Memory B cell (primary cell): ENCODE measurements around the gene JAM3.

Experiments used
- ATAC-seq: fragments of 150-1000 bp; cut with Tn5 transposase; 2 replicates; pipeline ENCODE4 v1.10.0; 2021; ENCODE audit warnings: low read depth, mild to moderate bottlenecking, moderate library complexity
- DNase-seq, 2 donors: peaks; one replicate each; pipeline ENCODE4 v3.0.0; 2022; ENCODE audit warnings: low spot score in 2 of 2
- H3K27ac Mint-ChIP-seq: one replicate; pipeline ENCODE4 v1.8.0; 2022; ENCODE audit warnings: mild to moderate bottlenecking, moderate library complexity, mixed read lengths
- H3K27me3 Mint-ChIP-seq: one replicate; pipeline ENCODE4 v1.8.0; 2022; ENCODE audit warnings: mixed read lengths
- H3K36me3 Mint-ChIP-seq: one replicate; pipeline ENCODE4 v1.8.0; 2022; ENCODE audit warnings: mild to moderate bottlenecking, mixed read lengths
- H3K4me1 Mint-ChIP-seq: one replicate; pipeline ENCODE4 v1.8.0; 2022; ENCODE audit warnings: mixed read lengths
- H3K4me3 Mint-ChIP-seq: one replicate; pipeline ENCODE4 v1.8.0; 2022; ENCODE audit warnings: mild to moderate bottlenecking, moderate library complexity, mixed read lengths
- H3K9me3 Mint-ChIP-seq: one replicate; pipeline ENCODE4 v1.8.0; 2022; ENCODE audit warnings: mixed read lengths

JAM3 gene

DNA sequence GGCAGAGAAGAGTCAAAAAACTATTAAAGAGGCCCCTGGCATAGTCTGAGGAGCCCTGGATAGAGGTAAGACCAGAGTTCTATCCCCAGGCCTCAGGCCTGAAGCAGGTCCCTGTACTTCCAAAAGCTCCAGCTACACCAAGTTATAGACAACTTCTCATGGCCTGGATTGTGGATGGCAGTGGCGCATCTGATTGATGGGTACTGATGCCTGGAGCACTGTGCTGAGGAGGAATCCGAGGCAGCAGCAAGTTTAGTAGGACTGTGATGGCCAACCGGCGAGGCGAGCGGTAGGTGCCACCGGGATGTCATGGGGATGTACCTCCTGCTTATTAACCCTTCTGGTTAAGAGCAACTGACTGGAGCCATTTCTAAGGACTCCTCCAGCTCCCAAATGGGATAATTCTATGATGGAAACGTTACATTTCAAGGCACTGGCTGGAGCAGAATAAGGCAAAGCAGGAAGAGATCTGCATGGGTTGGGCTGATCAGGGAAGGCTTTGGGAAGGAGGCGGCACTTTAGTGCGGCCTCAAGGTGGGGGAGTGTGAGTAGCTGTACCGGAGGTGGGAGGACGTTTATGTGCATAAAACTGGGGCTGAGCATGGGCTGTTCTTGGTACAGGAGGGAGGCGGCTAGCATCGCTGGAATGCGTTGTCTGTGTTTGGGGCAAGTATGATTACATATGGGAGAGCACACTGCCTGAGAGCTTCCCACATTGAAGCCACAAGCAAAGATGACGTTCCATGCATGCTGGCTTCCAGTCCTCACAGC lies 24.2 kb upstream of the JAM3 start:
- DNase-seq (no peak), ATAC-seq (no peak)
- Mint-ChIP-seq H3K27me3 (peaks cover 23% of the 10 kb centered on the region), H3K4me3 (no peak overlapping the region), H3K36me3 (no peaks in the 10 kb centered on the region), H3K9me3 (no peaks in the 10 kb centered on the region), H3K27ac (no peak overlapping the region), H3K4me1 (no peaks in the 10 kb centered on the region)

DNA sequence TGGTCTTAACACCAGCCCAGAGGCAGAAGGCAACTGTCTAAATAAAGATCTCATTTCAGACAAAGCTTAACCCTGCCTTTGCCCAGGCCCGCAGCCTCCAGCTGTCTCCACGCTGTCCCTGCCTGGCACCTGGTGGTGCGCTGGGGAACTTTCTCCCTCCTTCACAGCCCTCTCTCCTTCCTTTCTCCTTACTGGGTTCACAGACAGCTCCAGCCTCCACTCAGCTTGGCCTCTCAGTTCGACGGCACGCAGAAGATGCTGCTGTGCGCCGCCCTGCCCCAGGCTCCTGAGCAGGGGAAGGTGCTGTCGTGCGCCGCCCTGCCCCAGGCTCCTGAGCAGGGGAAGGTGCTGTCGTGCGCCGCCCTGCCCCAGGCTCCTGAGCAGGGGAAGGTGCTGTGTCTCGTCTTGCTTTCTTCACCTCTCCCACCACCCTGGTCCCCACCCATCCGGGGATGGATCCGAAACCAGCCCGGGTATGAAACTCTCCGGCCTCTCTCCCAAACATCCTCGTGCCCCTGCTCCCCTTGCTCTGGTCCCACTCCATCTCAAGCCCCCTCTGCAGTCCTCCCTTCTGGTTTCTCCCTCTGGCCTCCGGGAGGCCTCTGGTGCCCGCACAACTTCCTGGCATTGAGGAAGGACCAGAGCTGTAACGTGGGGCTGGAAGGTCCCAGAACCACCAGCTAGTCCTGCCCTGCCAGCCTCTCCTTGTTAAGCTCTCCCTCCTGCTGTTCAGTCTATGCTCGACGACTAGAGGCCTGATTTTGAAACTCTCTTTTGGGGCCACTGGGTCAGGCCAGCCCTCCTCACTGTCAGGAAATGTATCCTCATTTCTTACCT lies 22.9 kb upstream of the JAM3 start:
- ATAC-seq (no peak), DNase-seq (no peak)
- H3K4me1 Mint-ChIP-seq, result peaks cover 4% of the 10 kb centered on the region
- no peak overlapping the region for H3K27ac Mint-ChIP-seq
- peaks cover 23% of the 10 kb centered on the region for H3K27me3 Mint-ChIP-seq
- no peaks in the 10 kb centered on the region for H3K9me3 Mint-ChIP-seq
- no peaks in the 10 kb centered on the region for H3K36me3 Mint-ChIP-seq
- H3K4me3 Mint-ChIP-seq, result no peak overlapping the region

- H3K36me3 Mint-ChIP-seq, result no peaks in the 10 kb centered on the region
- H3K27me3 Mint-ChIP-seq, result peaks cover 23% of the 10 kb centered on the region
- DNase-seq (no peak), ATAC-seq (no peak)
- no peak overlapping the region for H3K27ac Mint-ChIP-seq
- no peaks in the 10 kb centered on the region for H3K9me3 Mint-ChIP-seq
- peaks cover 4% of the 10 kb centered on the region for H3K4me1 Mint-ChIP-seq
- H3K4me3 Mint-ChIP-seq, result no peak overlapping the region
Measured at GRCh38 chr11:134046681-134047449, 22.0 kb upstream of the JAM3 start.

DNA sequence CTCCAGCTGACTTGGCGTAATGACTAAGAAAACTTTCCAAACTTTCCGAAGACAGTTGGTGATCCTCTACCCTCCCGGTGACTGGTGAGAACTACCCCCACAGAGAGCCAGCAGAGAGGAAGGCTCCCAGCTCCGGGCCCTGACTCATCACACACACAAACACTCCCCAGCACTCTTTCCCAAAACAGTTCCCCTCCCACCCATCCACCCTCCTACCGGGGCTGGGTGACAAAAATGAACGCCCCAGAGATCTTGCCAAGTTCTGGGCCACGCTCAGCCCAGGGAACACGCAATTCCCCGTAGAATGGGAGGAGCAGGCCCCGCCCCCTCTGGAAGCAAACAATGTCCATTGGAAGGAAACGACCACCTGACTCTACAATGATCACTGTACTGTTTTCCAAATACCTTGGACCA lies 21.3 kb upstream of the JAM3 start:
- H3K27me3 Mint-ChIP-seq, result peaks cover 23% of the 10 kb centered on the region
- H3K4me1 Mint-ChIP-seq, result peaks cover 4% of the 10 kb centered on the region
- DNase-seq (no peak), ATAC-seq (no peak)
- H3K36me3 Mint-ChIP-seq, result no peaks in the 10 kb centered on the region
- H3K9me3 Mint-ChIP-seq, result no peaks in the 10 kb centered on the region
- H3K27ac Mint-ChIP-seq, result no peak overlapping the region
- no peak overlapping the region for H3K4me3 Mint-ChIP-seq

- H3K27ac Mint-ChIP-seq, result no peak overlapping the region
- DNase-seq, result no peak
- no peaks in the 10 kb centered on the region for H3K36me3 Mint-ChIP-seq
- no peak overlapping the region for H3K4me3 Mint-ChIP-seq
- no peaks in the 10 kb centered on the region for H3K9me3 Mint-ChIP-seq
- peaks cover 4% of the 10 kb centered on the region for H3K4me1 Mint-ChIP-seq
- ATAC-seq, result no peak
- H3K27me3 Mint-ChIP-seq, result peaks cover 24% of the 10 kb centered on the region
Measured at GRCh38 chr11:134048028-134048427, 20.8 kb upstream of the JAM3 start.

DNA sequence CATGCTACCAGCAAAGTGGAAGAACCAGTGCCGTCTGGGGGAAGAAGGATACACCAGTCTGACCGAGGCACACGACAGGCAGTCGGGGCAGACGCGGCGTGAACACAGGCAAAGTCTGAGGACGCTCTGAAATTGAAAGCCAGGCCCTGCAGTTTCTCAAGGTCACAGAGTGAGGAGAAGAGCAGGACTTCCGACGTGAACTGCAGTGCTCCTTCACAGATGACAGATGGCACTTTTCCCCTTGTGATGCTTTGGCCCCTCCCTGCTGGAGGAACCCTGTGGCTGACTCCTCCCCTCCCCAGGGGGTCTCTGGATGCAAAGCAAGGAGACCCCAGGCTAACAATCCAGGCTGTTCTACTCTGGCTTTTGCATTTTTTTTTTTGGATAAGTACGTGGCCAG lies 19.6 kb upstream of the JAM3 start:
- no peaks in the 10 kb centered on the region for H3K9me3 Mint-ChIP-seq
- H3K36me3 Mint-ChIP-seq, result no peaks in the 10 kb centered on the region
- no peak overlapping the region for H3K4me3 Mint-ChIP-seq
- ATAC-seq (no peak), DNase-seq (no peak)
- H3K4me1 Mint-ChIP-seq, result peaks cover 4% of the 10 kb centered on the region
- peaks cover 27% of the 10 kb centered on the region for H3K27me3 Mint-ChIP-seq
- no peak overlapping the region for H3K27ac Mint-ChIP-seq

- H3K27ac Mint-ChIP-seq, result no peak overlapping the region
- ATAC-seq, result peak; percentile 96
- no peaks in the 10 kb centered on the region for H3K9me3 Mint-ChIP-seq
- H3K27me3 Mint-ChIP-seq, result peaks cover 25% of the 10 kb centered on the region
- H3K4me1 Mint-ChIP-seq, result peaks cover 4% of the 10 kb centered on the region
- H3K4me3 Mint-ChIP-seq, result no peak overlapping the region
- peak; percentile 73 to 78 for DNase-seq
- no peaks in the 10 kb centered on the region for H3K36me3 Mint-ChIP-seq
Measured at GRCh38 chr11:134050541-134051383, 18.1 kb upstream of the JAM3 start.

DNA sequence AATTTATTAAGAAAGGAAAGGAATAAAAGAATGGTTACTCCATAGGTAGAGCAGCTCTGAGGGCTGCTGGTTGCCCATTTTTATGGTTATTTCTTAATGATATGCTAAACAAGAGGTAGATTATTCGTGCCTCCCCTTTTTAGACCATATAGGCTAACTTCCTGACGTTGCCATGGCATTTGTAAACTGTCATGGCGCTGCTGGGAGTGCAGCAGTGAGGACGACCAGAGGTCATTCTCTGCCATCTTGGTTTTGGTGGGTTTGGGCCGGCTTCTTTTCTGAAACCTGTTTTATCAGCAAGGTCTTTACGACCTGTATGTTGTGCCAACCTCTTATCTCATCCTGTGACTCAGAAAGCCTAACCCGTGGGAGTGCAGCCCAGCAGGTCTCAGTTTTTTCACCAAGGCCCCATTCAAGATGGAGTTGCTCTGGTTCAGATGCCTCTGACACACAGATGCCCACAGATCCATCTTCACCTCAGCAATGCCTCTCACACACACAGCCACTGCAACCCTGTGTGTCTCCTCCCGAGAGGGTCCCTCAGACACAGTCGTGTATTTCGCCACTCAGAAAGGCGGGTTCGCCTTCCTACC lies 16.4 kb upstream of the JAM3 start:
- peaks cover 15% of the 10 kb centered on the region for H3K27me3 Mint-ChIP-seq
- no peaks in the 10 kb centered on the region for H3K36me3 Mint-ChIP-seq
- H3K27ac Mint-ChIP-seq, result no peak overlapping the region
- H3K9me3 Mint-ChIP-seq, result no peaks in the 10 kb centered on the region
- H3K4me1 Mint-ChIP-seq, result peaks cover 4% of the 10 kb centered on the region
- DNase-seq, result no peak
- ATAC-seq, result no peak
- H3K4me3 Mint-ChIP-seq, result no peak overlapping the region

DNA sequence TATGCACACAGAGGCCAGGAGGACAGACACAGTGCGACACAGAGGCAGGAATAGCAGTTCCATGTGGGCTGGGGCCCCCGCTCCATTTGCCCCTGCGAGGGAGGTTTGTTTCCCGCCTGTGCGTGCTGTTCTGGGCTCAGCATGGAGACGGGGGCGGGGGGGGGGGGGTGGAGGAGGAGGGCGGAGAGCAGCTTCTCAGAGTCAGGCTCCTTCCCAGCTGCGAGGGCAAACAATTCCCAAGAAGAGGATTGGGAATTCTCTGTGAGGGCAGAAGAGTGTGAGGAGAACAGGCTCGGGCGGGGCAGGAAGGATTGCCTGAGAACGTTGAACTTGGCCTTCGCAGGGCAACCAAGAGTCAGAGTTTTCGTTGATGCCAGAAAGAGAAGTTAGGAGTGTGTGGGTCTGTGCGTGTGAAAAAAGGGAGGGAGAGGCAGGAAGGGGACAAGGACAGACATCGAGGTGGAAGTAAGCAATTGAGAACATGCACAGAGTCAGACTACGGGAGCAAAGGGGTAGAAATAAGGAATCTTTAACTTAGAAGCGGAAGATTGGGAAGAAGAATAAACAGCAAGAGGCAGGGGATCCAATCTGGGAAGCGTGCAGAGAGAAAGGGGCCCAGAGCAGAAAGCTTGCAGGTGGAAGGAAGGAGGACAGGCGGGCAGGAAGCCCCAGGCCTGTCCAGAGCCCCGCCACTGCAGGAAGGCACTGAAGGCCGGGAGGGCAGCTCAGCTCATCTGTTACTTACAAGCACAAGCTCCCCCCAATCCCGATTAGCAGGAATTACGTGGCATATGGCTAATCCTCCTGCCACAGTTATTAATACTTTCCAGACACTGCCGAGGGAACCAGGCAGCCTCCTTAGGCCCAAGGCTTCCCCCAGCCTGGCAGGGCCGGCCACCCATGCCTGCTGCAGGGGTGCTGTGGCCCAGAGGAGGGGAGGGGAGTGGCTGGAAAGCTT lies 15.6 kb upstream of the JAM3 start:
- ATAC-seq (no peak), DNase-seq (no peak)
- H3K36me3 Mint-ChIP-seq, result no peaks in the 10 kb centered on the region
- H3K9me3 Mint-ChIP-seq, result no peaks in the 10 kb centered on the region
- peaks cover 14% of the 10 kb centered on the region for H3K27me3 Mint-ChIP-seq
- no peak overlapping the region for H3K4me3 Mint-ChIP-seq
- no peak overlapping the region for H3K27ac Mint-ChIP-seq
- H3K4me1 Mint-ChIP-seq, result peaks cover 4% of the 10 kb centered on the region

DNA sequence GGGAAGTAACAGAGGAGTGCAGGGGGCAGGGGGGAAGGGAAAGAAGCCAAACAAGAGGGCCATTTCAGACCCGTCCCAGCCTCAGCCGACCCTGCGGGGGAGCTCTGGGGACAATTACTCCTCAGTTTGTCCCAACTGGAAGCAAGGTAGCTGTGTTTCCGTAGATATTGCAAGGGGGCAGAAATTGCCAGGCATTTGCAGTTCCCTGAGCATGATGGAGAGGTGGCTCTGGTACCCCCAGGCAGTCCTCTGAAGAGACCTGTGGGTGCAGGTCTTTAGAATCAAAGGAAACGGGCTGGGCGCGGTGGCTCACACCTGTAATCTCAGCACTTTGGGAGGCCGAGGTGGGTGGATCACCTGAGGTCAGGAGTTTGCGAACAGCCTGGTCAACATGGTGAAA lies 13.8 kb upstream of the JAM3 start:
- no peaks in the 10 kb centered on the region for H3K36me3 Mint-ChIP-seq
- no peak overlapping the region for H3K27ac Mint-ChIP-seq
- H3K4me1 Mint-ChIP-seq, result peaks cover 4% of the 10 kb centered on the region
- peaks cover 17% of the 10 kb centered on the region for H3K27me3 Mint-ChIP-seq
- no peak overlapping the region for H3K4me3 Mint-ChIP-seq
- H3K9me3 Mint-ChIP-seq, result no peaks in the 10 kb centered on the region
- ATAC-seq (no peak), DNase-seq (no peak)

DNA sequence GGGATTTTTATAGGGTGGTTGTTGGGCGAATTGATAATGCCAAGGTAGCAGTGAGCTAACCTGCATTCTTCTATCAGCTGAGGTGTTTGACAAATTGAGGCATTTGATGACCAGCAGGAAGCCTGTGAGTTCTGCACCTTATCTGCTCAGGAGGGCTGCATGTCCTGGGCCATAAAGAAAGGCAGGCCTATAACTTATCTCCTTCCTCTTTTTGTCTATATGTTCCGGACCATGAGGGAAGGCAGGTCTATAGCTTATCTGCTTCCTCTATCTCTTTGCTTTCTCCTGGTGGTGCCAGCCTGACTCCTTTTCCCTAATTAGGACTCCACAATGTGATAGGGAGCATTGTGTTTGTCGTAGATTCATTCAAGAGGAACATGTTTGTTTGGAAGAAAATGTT lies 8.6 kb upstream of the JAM3 start:
- no peaks in the 10 kb centered on the region for H3K4me1 Mint-ChIP-seq
- H3K4me3 Mint-ChIP-seq, result no peak overlapping the region
- H3K27me3 Mint-ChIP-seq, result peaks cover 13% of the 10 kb centered on the region
- ATAC-seq (no peak), DNase-seq (no peak)
- H3K36me3 Mint-ChIP-seq, result no peaks in the 10 kb centered on the region
- no peak overlapping the region for H3K27ac Mint-ChIP-seq
- H3K9me3 Mint-ChIP-seq, result no peaks in the 10 kb centered on the region

GRCh38 chr11:134062265-134063123 lies 6.4 kb upstream of the JAM3 start:
- H3K4me1 Mint-ChIP-seq, result no peaks in the 10 kb centered on the region
- no peak overlapping the region for H3K4me3 Mint-ChIP-seq
- H3K36me3 Mint-ChIP-seq, result no peaks in the 10 kb centered on the region
- no peaks in the 10 kb centered on the region for H3K9me3 Mint-ChIP-seq
- DNase-seq (no peak), ATAC-seq (no peak)
- H3K27ac Mint-ChIP-seq, result no peak overlapping the region
- H3K27me3 Mint-ChIP-seq, result peaks cover 16% of the 10 kb centered on the region
